ENCODE data around the gene TMEM109. TPM values are rescaled to one million over a fixed set of nuclear protein-coding genes. Genes with fewer than 3 reads are reported as not detected.

Gene TMEM109
- total RNA-seq, 1 donor from 2014 or later: 63.6 TPM

DNA sequence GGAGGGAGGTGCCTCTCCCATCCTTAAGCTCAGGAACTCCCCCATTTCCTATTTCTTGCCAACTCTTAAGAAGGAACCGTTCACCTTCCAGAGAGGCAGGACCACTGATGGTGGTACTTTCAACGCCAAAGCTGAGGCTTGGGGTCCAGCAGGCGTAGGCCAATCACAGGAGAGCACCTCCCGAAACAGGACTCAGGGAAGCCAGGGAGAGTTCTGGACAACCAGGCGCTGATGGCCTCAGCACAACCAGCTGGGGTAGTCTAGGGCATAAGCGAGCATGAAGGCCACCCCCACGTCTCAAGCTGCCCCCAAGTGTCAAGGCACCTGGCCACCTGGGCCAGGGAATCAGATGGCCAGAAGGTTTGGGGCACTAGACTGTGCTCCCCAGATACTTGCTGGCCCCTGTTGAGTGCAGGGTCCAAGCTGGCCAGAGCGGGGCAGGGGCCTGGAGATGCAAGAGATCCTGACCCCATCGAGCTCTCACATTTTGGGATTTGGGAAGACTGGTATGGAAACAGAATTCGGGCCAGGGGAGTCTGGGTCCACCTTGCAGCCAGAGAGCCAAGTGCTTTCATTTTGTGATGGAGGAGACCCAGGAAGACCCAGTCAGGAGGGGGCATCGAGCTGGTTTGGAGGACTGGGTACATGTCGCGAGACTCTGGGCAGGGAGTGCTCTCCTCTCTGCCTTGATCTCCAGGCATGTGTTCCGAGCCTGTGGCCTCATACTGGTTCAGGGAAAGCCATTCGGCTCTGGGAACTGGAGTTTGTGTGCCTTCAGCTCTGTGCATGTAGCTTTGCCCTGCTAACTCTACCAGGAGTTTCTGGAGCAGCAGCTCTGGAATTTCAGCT lies 58.4 kb downstream of the TMEM109 start:
- DNase-seq: no peak

Other genes with a start within 250 kb of the TMEM109 start
- not detected in 2 replicates for gene MS4A8, start 214.5 kb upstream of the TMEM109 start, total RNA-seq
- not detected in 2 replicates for gene MS4A18, start 189.4 kb upstream of the TMEM109 start, total RNA-seq
- gene MS4A15, start 157.3 kb upstream of the TMEM109 start, total RNA-seq: not detected in 2 replicates
- not detected in 2 replicates for gene MS4A10, start 128.8 kb upstream of the TMEM109 start, total RNA-seq
- gene CCDC86, start 72.0 kb upstream of the TMEM109 start, total RNA-seq: 14.0 and 31.2 TPM in 2 replicates
- 0.05 TPM in 1 of 2 replicates, not detected in the other for gene PTGDR2, start 58.2 kb upstream of the TMEM109 start, total RNA-seq
- gene ZP1, start 46.6 kb upstream of the TMEM109 start, total RNA-seq: not detected in 2 replicates
- gene PRPF19, start 7.6 kb upstream of the TMEM109 start, total RNA-seq: 45.8 and 79.6 TPM in 2 replicates
- 99.5 and 112 TPM in 2 replicates for gene TMEM132A, start 10.3 kb downstream of the TMEM109 start, total RNA-seq
- 8.7 and 9.0 TPM in 2 replicates for gene SLC15A3, start 38.0 kb downstream of the TMEM109 start, total RNA-seq
- gene CD6, start 57.5 kb downstream of the TMEM109 start, total RNA-seq: not detected in 2 replicates
- gene CD5, start 188.3 kb downstream of the TMEM109 start, total RNA-seq: not detected in 2 replicates
- 9.7 and 14.1 TPM in 2 replicates for gene VPS37C, start 247.3 kb downstream of the TMEM109 start, total RNA-seq